Trophoblast cell (in vitro differentiated cells and primary cell): ENCODE measurements around the gene SUSD6.
A peak's percentile ranks its signal among the peaks of the same experiment; 100 is the strongest.

Experiments used
- DNase-seq, 2 donors: peaks; one replicate each; pipeline ENCODE4 v3.0.0-alpha.2; 2016
- H2AFZ ChIP-seq: 2 replicates; pipeline ENCODE4 v1.6.1; 2013; ENCODE audit warnings: low read length, moderate library complexity, mild to moderate bottlenecking; ENCODE audit not compliant: insufficient read depth, poor library complexity
- H2AK5ac ChIP-seq: 2 replicates; pipeline ENCODE4 v1.6.1; 2013; ENCODE audit warnings: mild to moderate bottlenecking, low read length
- H2BK120ac ChIP-seq: 2 replicates; pipeline ENCODE4 v1.6.1; 2013; ENCODE audit warnings: low read length, mild to moderate bottlenecking, moderate library complexity; ENCODE audit not compliant: insufficient read depth, poor library complexity
- H2BK12ac ChIP-seq: 2 replicates; pipeline ENCODE4 v1.6.1; 2013; ENCODE audit warnings: mild to moderate bottlenecking, low read length, moderate library complexity
- H2BK5ac ChIP-seq: 2 replicates; pipeline ENCODE4 v1.6.1; 2013; ENCODE audit warnings: low read length, low read depth, moderate library complexity, mild to moderate bottlenecking; ENCODE audit not compliant: poor library complexity
- H3K14ac ChIP-seq: 2 replicates; pipeline ENCODE4 v1.6.1; 2013; ENCODE audit warnings: mild to moderate bottlenecking, low read length
- H3K18ac ChIP-seq: 2 replicates; pipeline ENCODE4 v1.6.1; 2013; ENCODE audit warnings: mild to moderate bottlenecking, low read length
- H3K23ac ChIP-seq: 2 replicates; pipeline ENCODE4 v1.6.1; 2013; ENCODE audit warnings: low read length
- H3K27ac ChIP-seq: 2 replicates; pipeline ENCODE4 v1.5.1; 2013; ENCODE audit warnings: low read depth, mild to moderate bottlenecking, inconsistent platforms, low read length, moderate library complexity
- H3K27me3 ChIP-seq: 2 replicates; pipeline ENCODE4 v1.6.1; 2013; ENCODE audit warnings: inconsistent platforms, mild to moderate bottlenecking, low read length, moderate library complexity; ENCODE audit not compliant: insufficient read depth
- H3K36me3 ChIP-seq, 2 experiments: 1 replicate in 1 of 2; 2 replicates in 1 of 2; pipeline ENCODE4 v1.6.1; 2013; ENCODE audit warnings: low read length in 2 of 2, mild to moderate bottlenecking in 2 of 2, moderate library complexity in 1 of 2; ENCODE audit not compliant: insufficient read depth in 2 of 2, control insufficient read depth in 1 of 2
- H3K4ac ChIP-seq: 2 replicates; pipeline ENCODE4 v1.6.1; 2013; ENCODE audit warnings: low read depth, mild to moderate bottlenecking, low read length, moderate library complexity
- H3K4me1 ChIP-seq, 2 experiments: 1 replicate in 1 of 2; 2 replicates in 1 of 2; pipeline ENCODE4 v1.6.1; 2013; ENCODE audit warnings: low read length in 2 of 2, mild to moderate bottlenecking in 2 of 2, moderate library complexity in 1 of 2; ENCODE audit not compliant: insufficient read depth in 2 of 2, control insufficient read depth in 1 of 2
- H3K4me2 ChIP-seq: 2 replicates; pipeline ENCODE4 v1.6.1; 2013; ENCODE audit warnings: inconsistent platforms, mild to moderate bottlenecking, low read length, moderate library complexity
- H3K4me3 ChIP-seq: 2 replicates; pipeline ENCODE4 v1.5.1; 2013; ENCODE audit warnings: mild to moderate bottlenecking, low read depth, low read length, inconsistent platforms
- H3K79me1 ChIP-seq: one replicate; pipeline ENCODE4 v1.6.1; 2013; ENCODE audit warnings: low read length
- H3K79me2 ChIP-seq: 2 replicates; pipeline ENCODE4 v1.6.1; 2013; ENCODE audit warnings: low read length, mild to moderate bottlenecking; ENCODE audit not compliant: control insufficient read depth, insufficient read depth, poor library complexity
- H3K9ac ChIP-seq: 2 replicates; pipeline ENCODE4 v1.6.1; 2013; ENCODE audit warnings: mild to moderate bottlenecking, low read length
- H3K9me3 ChIP-seq: 2 replicates; pipeline ENCODE4 v1.6.1; 2013; ENCODE audit warnings: low read depth, mild to moderate bottlenecking, control low read depth, inconsistent platforms, low read length; ENCODE audit not compliant: insufficient read depth
- H4K12ac ChIP-seq: 2 replicates; pipeline ENCODE4 v1.6.1; 2013; ENCODE audit warnings: low read depth, mild to moderate bottlenecking, low read length, moderate library complexity
- H4K8ac ChIP-seq: 2 replicates; pipeline ENCODE4 v1.6.1; 2013; ENCODE audit warnings: low read depth, mild to moderate bottlenecking, low read length, moderate library complexity
- H4K91ac ChIP-seq: one replicate; pipeline ENCODE4 v1.6.1; 2013; ENCODE audit warnings: low read depth, mild to moderate bottlenecking, low read length, moderate library complexity
- WGBS: extraction: QIAGEN DNeasy Blood & Tissue Kit; methylation state at CpG from one replicate; pipeline ENCODE4 v1.1.7; 2013; ENCODE audit warnings: missing lambda C conversion rate; ENCODE audit not compliant: insufficient read length, insufficient coverage; ENCODE audit errors: extremely low coverage; 5-methylcytosine and 5-hydroxymethylcytosine counted together

Gene SUSD6

GRCh38 chr14:69632593-69633151 is 21.3 kb downstream of the SUSD6 start:
- no peak overlapping the region for H3K27ac ChIP-seq
- H3K14ac ChIP-seq, result no peak overlapping the region
- no peak overlapping the region for H4K8ac ChIP-seq
- no peak overlapping the region for H3K18ac ChIP-seq
- no peak overlapping the region for H2AK5ac ChIP-seq
- no peak overlapping the region for H2BK5ac ChIP-seq
- peaks cover 2% of the 10 kb centered on the region for H3K9me3 ChIP-seq
- no peak overlapping the region for H3K9ac ChIP-seq
- no peak overlapping the region for H3K4ac ChIP-seq
- no peak overlapping the region for H3K4me3 ChIP-seq
- no peaks in the 10 kb centered on the region for H3K27me3 ChIP-seq
- no peaks in the 10 kb centered on the region for H3K36me3 ChIP-seq
- no peak overlapping the region for H2BK120ac ChIP-seq
- no peak overlapping the region for H4K12ac ChIP-seq
- no peak overlapping the region for H2AFZ ChIP-seq
- H4K91ac ChIP-seq, result no peak overlapping the region
- H3K79me1 ChIP-seq, result no peaks in the 10 kb centered on the region
- H3K4me1 ChIP-seq, result peaks cover 2 to 4% of the 10 kb centered on the region in 2 experiments
- peaks cover 2% of the 10 kb centered on the region for H3K79me2 ChIP-seq
- no CpG with 5 or more reads among the region's 6 CpGs for WGBS
- DNase-seq, result no peak
- H3K23ac ChIP-seq, result no peak overlapping the region
- no peak overlapping the region for H2BK12ac ChIP-seq
- H3K4me2 ChIP-seq, result no peak overlapping the region

GRCh38 chr14:69633238-69633637 is 21.8 kb downstream of the SUSD6 start:
- Histone ChIP-seq H3K27me3 (no peaks in the 10 kb centered on the region), H4K91ac (no peak overlapping the region), H3K4ac (no peak overlapping the region), H3K4me2 (no peak overlapping the region), H3K9me3 (peaks cover 2% of the 10 kb centered on the region), H3K79me1 (no peaks in the 10 kb centered on the region), H3K23ac (no peak overlapping the region), H2BK120ac (no peak overlapping the region), H3K36me3 (no peaks in the 10 kb centered on the region), H4K12ac (no peak overlapping the region), H3K27ac (no peak overlapping the region), H2BK12ac (no peak overlapping the region), H2AFZ (no peak overlapping the region), H3K9ac (no peak overlapping the region), H4K8ac (no peak overlapping the region), H3K4me3 (no peak overlapping the region), H3K4me1 (peaks cover 2 to 6% of the 10 kb centered on the region in 2 experiments), H2BK5ac (no peak overlapping the region), H2AK5ac (no peak overlapping the region), H3K14ac (no peak overlapping the region), H3K18ac (no peak overlapping the region), H3K79me2 (peaks cover 2% of the 10 kb centered on the region)
- no peak for DNase-seq
- WGBS, result no CpG with 5 or more reads among the region's 4 CpGs

GRCh38 chr14:69635981-69636639 is 24.7 kb downstream of the SUSD6 start:
- H3K9me3 ChIP-seq, result peaks cover 2% of the 10 kb centered on the region
- no peak overlapping the region for H2BK5ac ChIP-seq
- no peak overlapping the region for H4K8ac ChIP-seq
- peaks cover 5 to 6% of the 10 kb centered on the region in 2 experiments for H3K4me1 ChIP-seq
- H3K79me1 ChIP-seq, result no peaks in the 10 kb centered on the region
- no peak overlapping the region for H2BK120ac ChIP-seq
- no peak overlapping the region for H2BK12ac ChIP-seq
- H3K27me3 ChIP-seq, result no peaks in the 10 kb centered on the region
- H3K4me2 ChIP-seq, result no peak overlapping the region
- H3K4me3 ChIP-seq, result no peak overlapping the region
- no peak overlapping the region for H3K4ac ChIP-seq
- peaks cover 2% of the 10 kb centered on the region for H3K79me2 ChIP-seq
- H3K9ac ChIP-seq, result no peak overlapping the region
- H3K36me3 ChIP-seq, result no peaks in the 10 kb centered on the region
- H4K91ac ChIP-seq, result no peak overlapping the region
- H3K18ac ChIP-seq, result no peak overlapping the region
- no peak overlapping the region for H3K23ac ChIP-seq
- no peak for DNase-seq
- no peak overlapping the region for H2AFZ ChIP-seq
- H4K12ac ChIP-seq, result no peak overlapping the region
- no peak overlapping the region for H2AK5ac ChIP-seq
- no peak overlapping the region for H3K14ac ChIP-seq
- H3K27ac ChIP-seq, result no peak overlapping the region
- no CpG with 5 or more reads among the region's 4 CpGs for WGBS

DNA sequence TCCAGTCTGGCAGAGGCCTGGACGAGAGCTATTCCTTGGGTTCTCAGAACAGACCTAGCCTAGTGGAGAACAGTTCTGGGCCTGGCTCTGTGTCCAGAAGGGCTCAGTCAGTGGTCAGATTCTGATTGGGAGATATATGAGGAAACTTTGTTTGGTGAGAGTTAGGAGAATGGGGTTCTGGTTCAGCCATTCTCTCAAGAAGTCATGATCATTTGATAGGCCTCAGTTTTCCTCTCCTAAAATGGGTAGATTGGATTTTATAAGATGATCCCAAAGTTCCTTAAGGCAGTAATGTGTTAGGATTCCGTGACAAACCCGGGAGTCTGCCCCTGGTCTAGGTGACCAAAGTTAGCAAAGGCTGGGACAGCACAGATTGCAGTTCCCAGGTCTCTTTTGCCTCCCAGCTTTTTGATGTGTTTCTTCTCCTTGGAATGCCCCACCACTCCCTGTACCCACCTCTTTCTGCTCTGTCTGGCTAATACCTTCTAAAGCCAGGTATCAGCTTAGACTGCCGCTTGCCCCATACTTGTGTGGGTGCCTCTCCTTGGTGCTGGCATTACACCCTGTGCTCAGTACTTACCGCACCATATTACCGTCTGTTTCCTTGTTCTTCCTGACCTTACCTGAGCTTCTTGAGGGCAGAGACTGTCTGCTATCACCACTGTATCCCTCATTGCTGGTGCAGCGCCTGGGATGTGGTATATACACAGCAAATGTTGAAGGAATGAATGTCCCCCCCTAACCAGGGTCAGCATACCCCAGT is 25.5 kb downstream of the SUSD6 start:
- H2AFZ ChIP-seq, result peak overlapping the region; percentile 23
- no CpG with 5 or more reads among the region's 7 CpGs for WGBS

More for the DNA sequence above, 25.5 kb downstream of the SUSD6 start:
- no peak overlapping the region for H3K23ac ChIP-seq
- no peak overlapping the region for H2AK5ac ChIP-seq
- no peak overlapping the region for H3K9ac ChIP-seq
- peaks cover 2% of the 10 kb centered on the region for H3K9me3 ChIP-seq
- H4K8ac ChIP-seq, result no peak overlapping the region
- no peak overlapping the region for H3K18ac ChIP-seq
- H3K4me2 ChIP-seq, result no peak overlapping the region
- H2BK120ac ChIP-seq, result no peak overlapping the region
- H3K27ac ChIP-seq, result no peak overlapping the region
- H3K4me3 ChIP-seq, result no peak overlapping the region
- H4K91ac ChIP-seq, result no peak overlapping the region
- H3K79me2 ChIP-seq, result peaks cover 2% of the 10 kb centered on the region
- H3K4me1 ChIP-seq, result peaks cover 5 to 6% of the 10 kb centered on the region in 2 experiments
- DNase-seq, result no peak
- H3K27me3 ChIP-seq, result no peaks in the 10 kb centered on the region
- no peak overlapping the region for H3K14ac ChIP-seq
- H3K79me1 ChIP-seq, result no peaks in the 10 kb centered on the region
- no peak overlapping the region for H2BK5ac ChIP-seq
- H3K4ac ChIP-seq, result no peak overlapping the region
- H4K12ac ChIP-seq, result no peak overlapping the region
- H3K36me3 ChIP-seq, result no peaks in the 10 kb centered on the region
- H2BK12ac ChIP-seq, result no peak overlapping the region
